Measurements from ENCODE around the gene EIF2S1. TPM values are rescaled to one million over a fixed set of nuclear protein-coding genes. Genes with fewer than 3 reads are reported as not detected.

Gene EIF2S1
- total RNA-seq, 6 donors from 2014 or later, result 10.3 to 88.2 (median 66.4) TPM

- H3K4me3 ChIP-seq, result no peak overlapping the region
- H3K36me3 ChIP-seq, result no peaks in the 10 kb centered on the region
- H3K27ac ChIP-seq, result no peak overlapping the region
- no peak for ATAC-seq (ENCODE audit: low FRiP score in 2 of 2)
- H3K9me3 ChIP-seq, result no peaks in the 10 kb centered on the region
- H3K27me3 ChIP-seq, result no peaks in the 10 kb centered on the region
- no peak for DNase-seq
- 77 to 85% methylated on average over 9 of the region's 9 CpGs for WGBS, 2 donors
- TF ChIP-seq EP300 (IDR thresholded peaks at IDR 0.05) (no peak), POLR2A (IDR thresholded peaks at IDR 0.05) (no peak), POLR2AphosphoS5 (IDR thresholded peaks at IDR 0.05) (no peak)
- TF ChIP-seq, protein P1, sequence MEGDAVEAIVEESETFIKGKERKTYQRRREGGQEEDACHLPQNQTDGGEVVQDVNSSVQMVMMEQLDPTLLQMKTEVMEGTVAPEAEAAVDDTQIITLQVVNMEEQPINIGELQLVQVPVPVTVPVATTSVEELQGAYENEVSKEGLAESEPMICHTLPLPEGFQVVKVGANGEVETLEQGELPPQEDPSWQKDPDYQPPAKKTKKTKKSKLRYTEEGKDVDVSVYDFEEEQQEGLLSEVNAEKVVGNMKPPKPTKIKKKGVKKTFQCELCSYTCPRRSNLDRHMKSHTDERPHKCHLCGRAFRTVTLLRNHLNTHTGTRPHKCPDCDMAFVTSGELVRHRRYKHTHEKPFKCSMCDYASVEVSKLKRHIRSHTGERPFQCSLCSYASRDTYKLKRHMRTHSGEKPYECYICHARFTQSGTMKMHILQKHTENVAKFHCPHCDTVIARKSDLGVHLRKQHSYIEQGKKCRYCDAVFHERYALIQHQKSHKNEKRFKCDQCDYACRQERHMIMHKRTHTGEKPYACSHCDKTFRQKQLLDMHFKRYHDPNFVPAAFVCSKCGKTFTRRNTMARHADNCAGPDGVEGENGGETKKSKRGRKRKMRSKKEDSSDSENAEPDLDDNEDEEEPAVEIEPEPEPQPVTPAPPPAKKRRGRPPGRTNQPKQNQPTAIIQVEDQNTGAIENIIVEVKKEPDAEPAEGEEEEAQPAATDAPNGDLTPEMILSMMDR (IDR thresholded peaks at IDR 0.05), result no peak
- peaks cover 0 to 12% (median 4%) of the 10 kb centered on the region in 4 donors for H3K4me1 ChIP-seq
Observed at GRCh38 chr14:67429510-67430205, 69.5 kb downstream of the EIF2S1 start.

GRCh38 chr14:67432050-67432564 is 72.0 kb downstream of the EIF2S1 start:
- Histone ChIP-seq H3K27ac (no peak overlapping the region), H3K9me3 (no peaks in the 10 kb centered on the region), H3K4me1 (peaks cover 0 to 12% (median 3%) of the 10 kb centered on the region in 4 donors), H3K27me3 (no peaks in the 10 kb centered on the region), H3K36me3 (no peaks in the 10 kb centered on the region), H3K4me3 (no peak overlapping the region)
- WGBS, 2 donors, result 78 to 79% methylated on average over 7 of the region's 7 CpGs
- DNase-seq, result no peak
- ATAC-seq (ENCODE audit: low FRiP score in 2 of 2), result no peak
- no peak for TF ChIP-seq POLR2AphosphoS5 (IDR thresholded peaks at IDR 0.05)
- TF ChIP-seq EP300 (IDR thresholded peaks at IDR 0.05), result no peak
- no peak for TF ChIP-seq POLR2A (IDR thresholded peaks at IDR 0.05)
- TF ChIP-seq, protein P1 (IDR thresholded peaks at IDR 0.05), result no peak

DNA sequence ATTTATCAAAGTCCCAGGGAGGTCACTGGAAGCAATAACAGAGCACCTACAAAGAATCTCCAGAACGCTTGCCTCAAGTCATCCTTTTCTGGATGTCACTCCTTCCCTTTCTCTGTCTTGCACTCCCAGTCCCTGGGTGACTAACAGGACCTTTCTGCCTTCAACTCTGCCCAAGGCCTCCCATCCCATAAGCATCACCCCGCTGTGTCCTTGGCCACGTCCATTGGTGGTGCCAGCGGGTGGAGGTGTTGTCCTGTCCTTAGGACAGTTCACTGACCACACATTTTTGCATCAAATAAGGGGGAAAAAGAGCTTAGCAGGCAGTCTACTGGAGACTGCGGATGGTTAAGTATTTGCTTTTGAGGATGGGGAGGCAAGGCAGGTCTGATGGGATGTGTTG is 75.5 kb downstream of the EIF2S1 start:
- Histone ChIP-seq H3K4me1 (peaks cover 0 to 9% (median 0%) of the 10 kb centered on the region in 4 donors), H3K27me3 (no peaks in the 10 kb centered on the region), H3K27ac (no peak overlapping the region), H3K36me3 (no peaks in the 10 kb centered on the region), H3K9me3 (no peaks in the 10 kb centered on the region), H3K4me3 (no peak overlapping the region)
- DNase-seq (no peak), ATAC-seq (ENCODE audit: low FRiP score in 2 of 2) (no peak)
- TF ChIP-seq POLR2AphosphoS5 (IDR thresholded peaks at IDR 0.05) (no peak), EP300 (IDR thresholded peaks at IDR 0.05) (no peak), POLR2A (IDR thresholded peaks at IDR 0.05) (no peak)
- TF ChIP-seq, protein P1 (IDR thresholded peaks at IDR 0.05), result no peak
- WGBS, 2 donors, result 91 to 98% methylated on average over 5 of the region's 5 CpGs

Small RNA genes within 50 kb of the gene (small RNA-seq; reads per million reads assigned to genes)
- 0 reads per million in 4 donors for gene RF00019

Other genes starting within 250 kb of the EIF2S1 start
- gene GARIN2, start 170.9 kb upstream of the EIF2S1 start, total RNA-seq, result under 1 TPM in 2 of 6 donors, not detected in 4; 0.34 to 0.49 TPM
- gene PALS1, start 118.9 kb upstream of the EIF2S1 start, total RNA-seq, result 10 to 100 TPM; 12.3 to 66.3 (median 35.1) TPM
- 100 to 1,000 TPM in 1 of 6 donors, 10 to 100 TPM in 5; 57.6 to 145 (median 79.7) TPM for gene ATP6V1D, start 524 bp upstream of the EIF2S1 start, total RNA-seq
- gene PLEK2, start 51.8 kb downstream of the EIF2S1 start, total RNA-seq, result 1 to 10 TPM in 5 of 6 donors, not detected in 1; 3.5 to 4.4 (median 3.8) TPM
- gene TMEM229B, start 128.4 kb downstream of the EIF2S1 start, total RNA-seq, result 1 to 10 TPM; 2.1 to 8.5 (median 5.4) TPM
- gene PLEKHH1, start 173.0 kb downstream of the EIF2S1 start, total RNA-seq, result 10 to 100 TPM in 2 of 6 donors, 1 to 10 TPM in 3, under 1 TPM in 1; 0.46 to 25.1 (median 4.4) TPM
- gene PIGH, start 239.9 kb downstream of the EIF2S1 start, total RNA-seq, result 10 to 100 TPM; 11.5 to 27.5 (median 23.1) TPM